Prostate gland (tissue), 2 donors: ENCODE measurements around the gene DSTN.

Experiments used
- POLR2A ChIP-seq: fragments of 450-650 bp; IDR thresholded peaks from one replicate; pipeline ENCODE4 v1.6.1; 2016; ENCODE audit warnings: antibody characterized with exemption, mild to moderate bottlenecking
- TF ChIP-seq, protein P1 (sequence below), 4 experiments: fragments of 200-600 bp in 2 of 4; fragments of 450-650 bp in 2 of 4; sonication (generic) in 2 of 4; IDR thresholded peaks; 1 replicate in 3 of 4; 2 replicates in 1 of 4; pipeline ENCODE4 v1.5.1; 2016 to 2019; ENCODE audit warnings: antibody characterized with exemption in 4 of 4, mild to moderate bottlenecking in 2 of 4, moderate library complexity in 2 of 4

DNA sequence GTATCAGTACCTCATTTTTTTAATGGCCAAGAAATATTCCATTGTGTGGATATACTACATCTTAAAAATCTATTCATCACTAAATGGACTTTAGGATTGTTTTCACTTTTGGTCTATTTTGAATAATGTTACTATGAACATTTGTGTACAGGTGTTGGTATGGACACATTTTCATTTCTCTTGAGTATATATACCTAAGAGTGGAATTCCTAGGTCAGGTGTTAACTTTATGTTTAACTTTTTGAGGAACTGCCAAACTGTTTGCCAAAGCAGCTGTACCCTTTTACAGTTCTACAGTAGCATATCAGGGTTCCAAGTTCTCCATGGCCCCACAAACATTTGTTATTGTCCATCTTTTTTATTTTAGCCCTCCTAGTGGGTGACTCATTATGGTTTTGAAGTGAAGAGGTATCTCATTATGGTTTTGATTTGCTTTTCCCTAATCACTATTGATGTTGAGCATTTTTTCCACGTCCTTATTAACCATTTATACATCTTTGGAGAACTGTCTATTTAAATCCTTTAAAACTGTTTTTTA, 28.2 kb downstream of the DSTN start:
- TF ChIP-seq, protein P1, sequence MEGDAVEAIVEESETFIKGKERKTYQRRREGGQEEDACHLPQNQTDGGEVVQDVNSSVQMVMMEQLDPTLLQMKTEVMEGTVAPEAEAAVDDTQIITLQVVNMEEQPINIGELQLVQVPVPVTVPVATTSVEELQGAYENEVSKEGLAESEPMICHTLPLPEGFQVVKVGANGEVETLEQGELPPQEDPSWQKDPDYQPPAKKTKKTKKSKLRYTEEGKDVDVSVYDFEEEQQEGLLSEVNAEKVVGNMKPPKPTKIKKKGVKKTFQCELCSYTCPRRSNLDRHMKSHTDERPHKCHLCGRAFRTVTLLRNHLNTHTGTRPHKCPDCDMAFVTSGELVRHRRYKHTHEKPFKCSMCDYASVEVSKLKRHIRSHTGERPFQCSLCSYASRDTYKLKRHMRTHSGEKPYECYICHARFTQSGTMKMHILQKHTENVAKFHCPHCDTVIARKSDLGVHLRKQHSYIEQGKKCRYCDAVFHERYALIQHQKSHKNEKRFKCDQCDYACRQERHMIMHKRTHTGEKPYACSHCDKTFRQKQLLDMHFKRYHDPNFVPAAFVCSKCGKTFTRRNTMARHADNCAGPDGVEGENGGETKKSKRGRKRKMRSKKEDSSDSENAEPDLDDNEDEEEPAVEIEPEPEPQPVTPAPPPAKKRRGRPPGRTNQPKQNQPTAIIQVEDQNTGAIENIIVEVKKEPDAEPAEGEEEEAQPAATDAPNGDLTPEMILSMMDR (IDR thresholded peaks at IDR 0.05) = no peak
- no peak for TF ChIP-seq POLR2A
